GM12872 (cell line): Measurements from ENCODE around the gene DDX21.

Experiments
- TF ChIP-seq, protein P1 (sequence below): IDR thresholded peaks from 3 replicates; pipeline ENCODE4 v1.5.1; 2011; ENCODE audit warnings: low read depth, mild to moderate bottlenecking, low read length, moderate library complexity; ENCODE audit not compliant: insufficient read depth

DDX21 gene

DNA sequence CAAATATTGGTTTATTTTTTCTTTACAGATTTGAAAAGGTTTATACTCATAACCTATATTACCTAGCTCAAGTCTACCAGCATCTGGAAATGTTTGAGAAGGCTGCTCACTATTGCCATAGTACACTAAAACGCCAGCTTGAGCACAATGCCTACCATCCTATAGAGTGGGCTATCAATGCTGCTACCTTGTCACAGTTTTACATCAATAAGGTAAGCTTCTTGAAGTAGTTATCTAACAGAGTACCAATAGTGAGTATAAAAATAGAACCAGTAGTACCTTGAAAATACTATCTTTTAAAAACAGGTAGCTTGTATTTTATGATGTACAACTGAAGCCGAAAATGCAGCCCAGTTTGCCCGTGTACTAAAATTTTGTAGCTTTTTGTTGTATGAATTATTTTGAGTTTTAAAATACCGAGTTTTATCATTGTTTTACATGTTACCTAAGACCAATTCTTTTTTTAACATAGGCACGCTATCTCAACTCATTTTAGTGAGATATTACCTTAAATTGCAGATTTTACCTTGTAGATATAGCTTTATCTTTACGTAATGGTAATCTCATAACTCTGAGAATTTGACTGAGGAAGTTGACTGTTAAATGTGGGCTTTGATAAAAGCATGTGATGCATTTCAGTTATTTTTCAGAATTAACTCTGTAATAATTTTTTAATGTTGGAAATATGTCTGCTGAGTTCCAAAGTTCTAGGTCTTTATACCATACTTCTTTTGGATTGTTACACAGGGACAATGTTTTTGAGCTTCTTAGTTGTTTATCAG, 49.9 kb downstream of the DDX21 start:
- TF ChIP-seq, protein P1, sequence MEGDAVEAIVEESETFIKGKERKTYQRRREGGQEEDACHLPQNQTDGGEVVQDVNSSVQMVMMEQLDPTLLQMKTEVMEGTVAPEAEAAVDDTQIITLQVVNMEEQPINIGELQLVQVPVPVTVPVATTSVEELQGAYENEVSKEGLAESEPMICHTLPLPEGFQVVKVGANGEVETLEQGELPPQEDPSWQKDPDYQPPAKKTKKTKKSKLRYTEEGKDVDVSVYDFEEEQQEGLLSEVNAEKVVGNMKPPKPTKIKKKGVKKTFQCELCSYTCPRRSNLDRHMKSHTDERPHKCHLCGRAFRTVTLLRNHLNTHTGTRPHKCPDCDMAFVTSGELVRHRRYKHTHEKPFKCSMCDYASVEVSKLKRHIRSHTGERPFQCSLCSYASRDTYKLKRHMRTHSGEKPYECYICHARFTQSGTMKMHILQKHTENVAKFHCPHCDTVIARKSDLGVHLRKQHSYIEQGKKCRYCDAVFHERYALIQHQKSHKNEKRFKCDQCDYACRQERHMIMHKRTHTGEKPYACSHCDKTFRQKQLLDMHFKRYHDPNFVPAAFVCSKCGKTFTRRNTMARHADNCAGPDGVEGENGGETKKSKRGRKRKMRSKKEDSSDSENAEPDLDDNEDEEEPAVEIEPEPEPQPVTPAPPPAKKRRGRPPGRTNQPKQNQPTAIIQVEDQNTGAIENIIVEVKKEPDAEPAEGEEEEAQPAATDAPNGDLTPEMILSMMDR: no peak

DNA sequence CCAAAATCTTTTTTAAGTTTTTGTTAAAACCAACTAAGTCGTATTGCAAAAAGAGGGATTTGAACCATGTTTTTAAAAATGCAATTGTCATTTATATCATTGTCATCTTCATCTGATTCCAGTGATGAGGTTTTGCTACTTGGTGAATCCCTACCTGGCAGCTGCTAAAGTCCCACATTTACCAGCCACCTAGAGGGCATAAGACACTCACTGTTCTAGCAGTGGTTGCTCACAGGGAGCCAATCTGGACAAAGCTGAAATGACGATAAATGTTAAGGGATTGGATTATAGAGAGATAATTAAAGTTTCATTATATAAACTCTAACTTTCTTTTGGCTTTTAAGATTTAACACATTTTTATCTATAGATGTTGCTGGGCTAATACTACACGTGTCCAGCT, 51.3 kb downstream of the DDX21 start:
- TF ChIP-seq, protein P1: no peak

DNA sequence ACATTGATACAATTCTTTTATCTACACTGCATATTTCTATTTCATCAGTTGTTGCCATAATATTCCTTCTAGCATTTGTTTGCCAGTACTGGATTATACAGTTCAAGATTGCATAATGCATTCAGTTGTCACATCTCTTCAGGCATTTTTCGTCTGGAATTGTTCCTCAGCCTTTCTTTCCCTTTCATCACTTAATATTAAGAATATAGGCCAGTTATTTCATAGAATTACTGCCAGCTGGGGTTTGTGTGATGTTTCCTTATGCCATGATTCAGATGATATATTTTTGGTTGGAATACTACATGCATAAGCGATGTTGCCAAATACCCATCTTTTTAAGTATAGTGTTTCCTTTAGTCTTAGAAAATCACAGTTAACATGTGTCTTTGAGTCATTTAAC, 53.4 kb downstream of the DDX21 start:
- TF ChIP-seq, protein P1: no peak

DNA sequence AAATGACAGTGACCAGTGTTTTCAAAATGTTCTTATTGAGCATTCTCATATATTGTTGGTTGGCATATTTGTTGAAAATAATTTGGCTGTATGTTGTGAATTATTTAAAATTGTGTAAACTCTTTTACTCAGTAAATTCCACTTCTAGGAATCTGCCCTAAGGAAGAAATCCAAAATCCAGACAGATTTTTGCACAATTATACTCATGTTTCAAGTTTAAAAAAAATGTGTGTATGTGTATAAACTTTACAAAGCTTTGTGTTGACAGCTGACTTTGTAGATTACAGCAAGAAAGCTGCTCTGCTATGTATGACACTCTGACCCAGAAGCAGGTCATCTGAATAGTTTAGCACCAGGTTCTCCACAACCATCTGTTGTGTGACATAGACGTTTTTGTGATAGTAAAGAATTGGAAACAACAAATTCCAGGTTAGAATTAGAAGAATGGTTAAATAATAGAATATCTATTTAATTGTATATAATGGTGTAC, 54.2 kb downstream of the DDX21 start:
- TF ChIP-seq, protein P1: no peak

DNA sequence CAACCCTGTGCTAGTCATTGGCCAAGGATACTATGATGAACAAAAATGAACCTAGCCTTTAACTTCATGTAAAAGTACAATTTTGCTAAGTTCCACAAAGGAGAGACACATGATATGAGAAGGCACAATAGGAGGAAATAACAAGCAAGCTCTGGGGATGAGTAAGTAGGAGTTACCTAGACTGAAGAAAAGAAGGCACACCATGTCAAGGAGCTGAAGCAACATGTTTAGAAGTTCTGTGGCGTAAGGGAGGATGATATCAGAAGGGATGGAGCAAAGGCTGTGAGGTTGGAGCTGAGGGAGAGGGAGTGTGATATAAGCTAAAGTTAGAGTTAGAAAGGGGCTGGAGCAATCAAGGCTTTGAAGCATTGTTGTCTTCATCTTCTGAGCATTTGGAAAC, 58.2 kb downstream of the DDX21 start:
- TF ChIP-seq, protein P1: no peak

DNA sequence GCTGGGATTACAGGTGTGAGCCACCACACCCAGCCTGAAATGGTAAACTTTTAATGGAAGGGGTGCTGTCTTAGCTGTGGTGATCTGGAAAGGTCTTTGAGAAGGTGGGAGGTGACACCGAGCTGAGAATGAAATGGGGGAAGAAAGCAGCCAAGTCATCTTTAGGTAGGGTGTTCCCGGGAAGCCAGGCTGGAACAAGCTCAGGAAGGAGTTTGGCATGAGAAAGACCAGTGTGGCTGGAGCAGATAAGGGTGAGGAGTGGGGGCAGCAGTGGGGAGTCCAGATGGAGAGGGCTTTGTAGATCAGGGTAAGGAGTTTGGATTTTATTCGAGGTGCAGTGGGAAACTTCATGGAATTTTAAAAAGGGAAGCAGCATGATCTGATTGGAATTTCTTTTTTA, 62.6 kb downstream of the DDX21 start:
- TF ChIP-seq, protein P1: no peak

GRCh38 chr10:69022611-69023010, 66.6 kb downstream of the DDX21 start:
- TF ChIP-seq, protein P1: no peak
